PC-3 (cell line): Measurements from ENCODE around the gene GSK3B. TPM values are rescaled to one million over a fixed set of nuclear protein-coding genes. Genes with fewer than 3 reads are reported as not detected.

Experiments used
- ATAC-seq: fragments of 200-7000 bp; cut with Tn5 transposase; 2 replicates; pipeline ENCODE4 v1.9.1; 2020; ENCODE audit warnings: mild to moderate bottlenecking, moderate library complexity
- BruUV-seq: library from RNA; stranded (reverse); fragments of 400-500 nt; replicated peaks from 2 replicates; lab custom pipeline; 2021; lab: Mats Ljungman, UMichigan
- CTCF ChIA-PET: fragments of 300-600 bp; sonication (Branson Sonifier 250); formaldehyde crosslinking; loops from one replicate; lab custom pipeline; 2022; ENCODE audit warnings: antibody characterized with exemption; lab: Charles Lee
- POLR2A ChIA-PET: fragments of 300-600 bp; sonication (Branson Sonifier 250); formaldehyde crosslinking; loops from one replicate; lab custom pipeline; 2022; ENCODE audit warnings: antibody characterized with exemption; ENCODE audit not compliant: unreplicated experiment; lab: Charles Lee
- DNase-seq: peaks from one replicate; pipeline ENCODE4 v3.0.0-alpha.2; 2015
- H2AFZ ChIP-seq: fragments of 300-600 bp; sonication (generic); 2 replicates; pipeline ENCODE4 v1.6.0; 2016; ENCODE audit warnings: antibody characterized with exemption, low read length
- H3F3A ChIP-seq: fragments of 300-600 bp; sonication (generic); one replicate; pipeline ENCODE4 v1.6.0; 2017; ENCODE audit warnings: antibody characterized with exemption, low read length, control low read depth, mild to moderate bottlenecking; ENCODE audit not compliant: unreplicated experiment
- H3K27ac ChIP-seq: fragments of 300-600 bp; sonication (generic); 2 replicates; pipeline ENCODE4 v1.5.1; 2016; ENCODE audit warnings: mild to moderate bottlenecking, low read length
- H3K27me3 ChIP-seq: fragments of 300-600 bp; sonication (generic); 2 replicates; pipeline ENCODE4 v1.6.1; 2016; ENCODE audit warnings: low read length, mixed read lengths
- H3K36me3 ChIP-seq: fragments of 300-600 bp; sonication (generic); 2 replicates; pipeline ENCODE4 v1.6.1; 2016; ENCODE audit warnings: low read depth, mixed run types, low read length, mixed read lengths
- H3K4me1 ChIP-seq: fragments of 300-600 bp; sonication (generic); 2 replicates; pipeline ENCODE4 v1.5.1; 2016; ENCODE audit warnings: low read length; ENCODE audit not compliant: insufficient read depth
- H3K4me2 ChIP-seq: fragments of 300-600 bp; sonication (generic); 2 replicates; pipeline ENCODE4 v1.6.0; 2016; ENCODE audit warnings: low read length
- H3K4me3 ChIP-seq: fragments of 300-600 bp; sonication (generic); 2 replicates; pipeline ENCODE4 v1.5.1; 2016; ENCODE audit warnings: mild to moderate bottlenecking, low read length, mixed read lengths
- H3K79me2 ChIP-seq: fragments of 300-600 bp; sonication (generic); 2 replicates; pipeline ENCODE4 v1.6.1; 2017; ENCODE audit warnings: low read length, mixed read lengths
- H3K9ac ChIP-seq: fragments of 300-600 bp; sonication (generic); 2 replicates; pipeline ENCODE4 v1.6.0; 2016; ENCODE audit warnings: mild to moderate bottlenecking, low read length
- H3K9me2 ChIP-seq: fragments of 300-600 bp; sonication (generic); replicated peaks from 2 replicates; pipeline ENCODE4 v1.6.1; 2016; ENCODE audit warnings: mixed run types, low read length, mixed read lengths
- H3K9me3 ChIP-seq: fragments of 300-600 bp; sonication (generic); 2 replicates; pipeline ENCODE4 v1.6.1; 2016; ENCODE audit warnings: low read length, mixed read lengths
- H4K20me1 ChIP-seq: fragments of 300-600 bp; sonication (generic); 2 replicates; pipeline ENCODE4 v1.6.1; 2016; ENCODE audit warnings: low read length, mixed read lengths
- EZH2 ChIP-seq: fragments of 300-600 bp; sonication (generic); IDR thresholded peaks from one replicate; pipeline ENCODE4 v1.6.1; 2017; ENCODE audit warnings: antibody characterized with exemption, mild to moderate bottlenecking, low read length; ENCODE audit not compliant: unreplicated experiment
- EZH2phosphoT487 ChIP-seq: fragments of 300-600 bp; sonication (generic); IDR thresholded peaks from 2 replicates; pipeline ENCODE4 v1.6.1; 2018; ENCODE audit warnings: mild to moderate bottlenecking, antibody characterized with exemption, low read length, borderline replicate concordance
- intact Hi-C: fragments of 100-400 bp; cut with micrococcal nuclease; formaldehyde crosslinking; loops from 2 replicates; pipeline ENCODE4 v1.9.0; 2023
- total RNA-seq: library from RNA; depleted of rRNA; stranded (reverse); fragments of >200 nt; gene quantifications from 2 replicates; pipeline ENCODE4 v1.2.3, GENCODE V29; 2014
- TF ChIP-seq, protein P1 (sequence below): fragments of 300-600 bp; sonication (generic); conservative IDR thresholded peaks from 2 replicates; pipeline ENCODE4 v1.5.1; 2017; ENCODE audit warnings: antibody characterized with exemption, low read depth, mild to moderate bottlenecking, low read length

Gene GSK3B
- total RNA-seq, 1 experiment from 2014 or later = 55.8 TPM

DNA sequence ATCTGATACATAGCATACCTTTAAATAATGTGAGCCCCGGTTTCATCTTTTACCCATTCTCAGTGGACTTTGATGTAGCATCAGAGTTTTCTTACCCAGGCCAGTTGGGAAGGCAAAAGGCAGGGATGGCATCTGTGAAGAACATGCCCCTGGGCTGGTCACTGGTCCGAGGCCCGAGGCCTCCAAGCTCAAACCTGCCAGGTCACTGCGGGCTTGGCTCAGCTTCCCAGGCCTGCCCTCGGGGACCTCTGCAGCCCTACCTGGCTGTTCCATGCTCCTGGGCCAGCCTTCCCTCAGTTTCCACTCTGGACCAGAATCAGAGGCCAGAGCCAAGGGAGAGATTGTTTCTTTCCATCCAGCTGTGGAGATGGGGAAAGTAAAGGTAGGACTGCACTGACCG, 285.4 kb downstream of the GSK3B start:
- H3K4me2 ChIP-seq = no peak overlapping the region
- H3K27me3 ChIP-seq = peaks cover 5% of the 10 kb centered on the region; the same call in 1 of the 2 replicates
- DNase-seq = no peak
- no peaks in the 10 kb centered on the region for H3K9me2 ChIP-seq
- no peak overlapping the region for H3K9ac ChIP-seq
- intact Hi-C loops = no loop called here
- H3K36me3 ChIP-seq = no peaks in the 10 kb centered on the region
- no TSS peak for BruUV-seq
- H3F3A ChIP-seq = no peaks in the 10 kb centered on the region
- no peak overlapping the region for H2AFZ ChIP-seq
- POLR2A ChIA-PET = no interaction called here
- no peak for ATAC-seq
- H3K4me1 ChIP-seq = no peaks in the 10 kb centered on the region
- H3K4me3 ChIP-seq = no peak overlapping the region
- CTCF ChIA-PET = no interaction called here
- no peaks in the 10 kb centered on the region for H3K9me3 ChIP-seq
- no peaks in the 10 kb centered on the region for H3K79me2 ChIP-seq
- H4K20me1 ChIP-seq = no peaks in the 10 kb centered on the region
- TF ChIP-seq, protein P1, sequence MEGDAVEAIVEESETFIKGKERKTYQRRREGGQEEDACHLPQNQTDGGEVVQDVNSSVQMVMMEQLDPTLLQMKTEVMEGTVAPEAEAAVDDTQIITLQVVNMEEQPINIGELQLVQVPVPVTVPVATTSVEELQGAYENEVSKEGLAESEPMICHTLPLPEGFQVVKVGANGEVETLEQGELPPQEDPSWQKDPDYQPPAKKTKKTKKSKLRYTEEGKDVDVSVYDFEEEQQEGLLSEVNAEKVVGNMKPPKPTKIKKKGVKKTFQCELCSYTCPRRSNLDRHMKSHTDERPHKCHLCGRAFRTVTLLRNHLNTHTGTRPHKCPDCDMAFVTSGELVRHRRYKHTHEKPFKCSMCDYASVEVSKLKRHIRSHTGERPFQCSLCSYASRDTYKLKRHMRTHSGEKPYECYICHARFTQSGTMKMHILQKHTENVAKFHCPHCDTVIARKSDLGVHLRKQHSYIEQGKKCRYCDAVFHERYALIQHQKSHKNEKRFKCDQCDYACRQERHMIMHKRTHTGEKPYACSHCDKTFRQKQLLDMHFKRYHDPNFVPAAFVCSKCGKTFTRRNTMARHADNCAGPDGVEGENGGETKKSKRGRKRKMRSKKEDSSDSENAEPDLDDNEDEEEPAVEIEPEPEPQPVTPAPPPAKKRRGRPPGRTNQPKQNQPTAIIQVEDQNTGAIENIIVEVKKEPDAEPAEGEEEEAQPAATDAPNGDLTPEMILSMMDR = no peak
- no peak for TF ChIP-seq EZH2phosphoT487
- TF ChIP-seq EZH2 = no peak
- H3K27ac ChIP-seq = no peak overlapping the region

DNA sequence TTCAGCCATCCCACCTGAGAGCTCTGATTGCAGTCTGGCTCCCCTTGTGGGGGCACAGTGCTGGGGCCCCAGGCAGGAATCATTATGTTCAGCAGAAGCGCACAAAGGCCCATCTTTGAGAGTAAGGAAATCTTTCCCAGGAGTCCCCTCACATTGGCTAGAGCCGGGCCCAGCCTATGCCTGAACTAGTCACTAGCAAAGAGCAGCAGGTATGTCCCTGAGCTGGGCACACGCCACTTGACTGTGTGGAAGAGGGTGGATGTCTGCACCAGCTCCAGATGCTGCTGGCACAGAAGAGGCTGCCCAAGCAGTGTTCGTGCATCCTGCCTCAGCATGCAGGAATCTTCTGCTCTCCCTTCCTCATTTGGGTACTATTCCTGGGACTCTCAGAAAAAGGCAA, 286.0 kb downstream of the GSK3B start:
- Histone ChIP-seq H3K27me3 (peaks cover 8% of the 10 kb centered on the region), H3K36me3 (no peaks in the 10 kb centered on the region), H3K4me1 (no peaks in the 10 kb centered on the region), H3K79me2 (no peaks in the 10 kb centered on the region), H3K9me2 (no peaks in the 10 kb centered on the region), H2AFZ (no peak overlapping the region), H3K4me2 (no peak overlapping the region), H4K20me1 (no peaks in the 10 kb centered on the region), H3K27ac (no peak overlapping the region), H3K9ac (no peak overlapping the region), H3K9me3 (no peaks in the 10 kb centered on the region), H3F3A (no peaks in the 10 kb centered on the region), H3K4me3 (no peak overlapping the region)
- ChIA-PET CTCF (no interaction called here), POLR2A (no interaction called here)
- intact Hi-C loops = no loop called here
- BruUV-seq = no TSS peak
- ATAC-seq (no peak), DNase-seq (no peak)
- TF ChIP-seq, protein P1 = no peak
- TF ChIP-seq EZH2 = no peak
- TF ChIP-seq EZH2phosphoT487 = no peak

DNA sequence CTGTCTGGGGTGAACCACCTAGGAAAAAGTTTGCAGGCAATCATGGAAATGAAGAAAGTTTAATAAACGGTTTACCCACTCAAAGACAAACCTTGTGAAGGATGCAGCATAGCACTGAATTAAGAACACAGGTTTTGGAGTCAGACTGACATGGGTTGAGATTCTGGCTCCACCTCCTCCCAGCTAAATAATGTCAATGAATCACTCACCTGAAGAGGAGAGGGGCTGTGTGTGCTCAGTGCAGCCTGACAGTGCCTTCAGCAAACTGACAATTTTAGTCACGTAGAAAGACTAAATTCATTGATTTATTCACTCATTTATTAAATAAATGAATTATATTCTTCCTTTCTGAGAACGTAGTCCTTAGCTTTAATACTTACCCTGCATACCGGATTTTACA, 293.4 kb downstream of the GSK3B start:
- CTCF ChIA-PET = no interaction called here
- Histone ChIP-seq H3K27ac (no peak overlapping the region), H3K4me3 (no peak overlapping the region), H3K79me2 (no peaks in the 10 kb centered on the region), H3K9me3 (no peaks in the 10 kb centered on the region), H3K36me3 (no peaks in the 10 kb centered on the region), H3K4me2 (no peak overlapping the region), H4K20me1 (no peaks in the 10 kb centered on the region), H3F3A (no peaks in the 10 kb centered on the region), H3K9ac (no peak overlapping the region), H2AFZ (no peak overlapping the region), H3K9me2 (no peaks in the 10 kb centered on the region), H3K4me1 (no peaks in the 10 kb centered on the region), H3K27me3 (peaks cover 21% of the 10 kb centered on the region)
- TF ChIP-seq, protein P1 = no peak
- no peak for TF ChIP-seq EZH2
- no peak for TF ChIP-seq EZH2phosphoT487
- intact Hi-C loops = no loop called here
- DNase-seq = no peak
- ATAC-seq = no peak
- POLR2A ChIA-PET = no interaction called here
- BruUV-seq = no TSS peak
